A549 (cell line): ENCODE results near the gene BMI1.

Source experiments
- CTCF ChIP-seq: fragments of >200 bp; sonication (Bioruptor Twin); formaldehyde crosslinking; IDR thresholded peaks from 3 replicates; pipeline ENCODE4 v1.5.1; 2016
- HDAC2 ChIP-seq: fragments of 200-600 bp; sonication (generic); IDR thresholded peaks from 2 replicates; pipeline ENCODE4 v1.6.1; 2016
- REST ChIP-seq: fragments of 200-600 bp; sonication (generic); IDR thresholded peaks from 2 replicates; pipeline ENCODE4 v1.6.1; 2016; ENCODE audit warnings: antibody characterized with exemption, mild to moderate bottlenecking, moderate library complexity

DNA sequence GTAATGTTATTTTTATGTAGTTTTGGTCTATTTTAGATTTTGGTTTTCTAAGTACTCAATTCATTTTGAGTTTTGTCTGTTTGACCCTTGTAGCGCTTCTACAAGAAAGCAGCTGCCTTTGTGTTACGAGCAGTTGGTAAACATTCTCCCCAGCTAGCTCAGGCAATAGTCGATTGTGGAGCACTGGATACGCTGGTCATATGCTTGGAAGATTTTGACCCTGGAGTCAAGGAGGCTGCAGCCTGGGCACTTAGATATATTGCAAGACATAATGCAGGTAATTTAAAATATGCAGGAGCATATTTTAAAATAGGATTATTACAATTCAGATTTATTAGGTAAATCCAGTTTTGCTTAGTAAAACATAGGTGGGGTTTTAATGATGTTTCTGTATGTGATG, 47.5 kb downstream of the BMI1 start:
- TF ChIP-seq HDAC2 (no peak), CTCF (no peak), REST (no peak)
